ENCODE data around the gene MRPS15.
"Not testable (repeated sequence)": the region's sequence is repeated elsewhere in the genome, so short reads cannot be mapped to it uniquely, and the experiment has no call there.

MRPS15 gene

GRCh38 chr1:36463803-36464604 lies at the start of gene MRPS15:
Gene MRPS15 (minus strand): TSS chr1:36464384. CDS start chr1:36464275, 109 bp downstream.
- peak within 1 kb of the TSS; percentile 92 for H2AFZ ChIP-seq
- no peak for TF ChIP-seq CTCF (IDR thresholded peaks at IDR 0.05)
- peak within 1 kb of the TSS; percentile 87 for H3K4me2 ChIP-seq (ENCODE audit: low read length)
- no peaks in the 10 kb centered on the region for H3K4me1 ChIP-seq
- no peaks in the 10 kb centered on the region for H3K79me2 ChIP-seq
- peak within 1 kb of the TSS; percentile 74 for H3K27ac ChIP-seq
- no peaks in the 10 kb centered on the region for H3K9me3 ChIP-seq (ENCODE audit: control insufficient read depth, low read length)
- H3K4me3 ChIP-seq (ENCODE audit: low read depth, low read length): peak within 1 kb of the TSS; percentile 99
- H3K9ac ChIP-seq: no peak within 1 kb of the TSS
- no peaks in the 10 kb centered on the region for H3K36me3 ChIP-seq (ENCODE audit: control insufficient read depth, insufficient read depth, low read length)
- no peaks in the 10 kb centered on the region for H3K27me3 ChIP-seq (ENCODE audit: control insufficient read depth, insufficient read depth, low read length)

DNA sequence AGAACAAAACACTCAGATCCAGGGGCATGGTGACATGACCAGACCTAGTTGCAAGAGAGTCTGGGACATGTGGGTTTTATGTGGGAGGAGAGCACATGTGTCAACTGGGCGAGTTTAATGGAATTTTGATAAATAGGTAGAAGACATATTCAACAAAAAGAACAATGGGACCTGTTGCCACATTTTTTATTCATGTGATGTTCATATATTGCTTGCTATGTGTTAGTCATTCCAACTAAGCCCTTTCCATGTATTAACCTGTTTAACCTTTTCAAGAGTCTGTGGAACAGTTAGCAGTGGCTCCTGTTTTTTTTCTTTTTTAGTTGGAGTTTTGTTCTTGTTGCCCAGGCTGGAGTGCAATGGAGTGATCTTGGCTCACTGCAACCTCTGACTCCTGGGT lies 48.7 kb upstream of the MRPS15 start:
- no peak overlapping the region for H3K9ac ChIP-seq
- H3K4me2 ChIP-seq (ENCODE audit: low read length): no peak overlapping the region
- no peak for TF ChIP-seq CTCF (IDR thresholded peaks at IDR 0.05)
- H3K4me1 ChIP-seq: no peaks in the 10 kb centered on the region
- H3K9me3 ChIP-seq (ENCODE audit: control insufficient read depth, low read length): no peaks in the 10 kb centered on the region
- H3K36me3 ChIP-seq (ENCODE audit: control insufficient read depth, insufficient read depth, low read length): no peaks in the 10 kb centered on the region
- H3K79me2 ChIP-seq: no peaks in the 10 kb centered on the region
- no peaks in the 10 kb centered on the region for H3K27me3 ChIP-seq (ENCODE audit: control insufficient read depth, insufficient read depth, low read length)
- H3K27ac ChIP-seq: no peak overlapping the region
- no peak overlapping the region for H2AFZ ChIP-seq
- no peak overlapping the region for H3K4me3 ChIP-seq (ENCODE audit: low read depth, low read length)

GRCh38 chr1:36511804-36512798 lies 47.9 kb upstream of the MRPS15 start:
- H3K4me1 ChIP-seq: no peaks in the 10 kb centered on the region
- H3K9ac ChIP-seq: no peak overlapping the region
- no peak overlapping the region for H3K4me3 ChIP-seq (ENCODE audit: low read depth, low read length)
- no peak overlapping the region for H3K27ac ChIP-seq
- TF ChIP-seq CTCF (IDR thresholded peaks at IDR 0.05): no peak
- H3K79me2 ChIP-seq: no peaks in the 10 kb centered on the region
- H3K27me3 ChIP-seq (ENCODE audit: control insufficient read depth, insufficient read depth, low read length): no peaks in the 10 kb centered on the region
- no peak overlapping the region for H2AFZ ChIP-seq
- no peaks in the 10 kb centered on the region for H3K9me3 ChIP-seq (ENCODE audit: control insufficient read depth, low read length)
- no peak overlapping the region for H3K4me2 ChIP-seq (ENCODE audit: low read length)
- H3K36me3 ChIP-seq (ENCODE audit: control insufficient read depth, insufficient read depth, low read length): no peaks in the 10 kb centered on the region

GRCh38 chr1:36511220-36511619 lies 47.0 kb upstream of the MRPS15 start:
- not testable (repeated sequence) for H3K9me3 ChIP-seq (ENCODE audit: control insufficient read depth, low read length); H3K27ac ChIP-seq; H2AFZ ChIP-seq; H3K4me1 ChIP-seq; H3K27me3 ChIP-seq (ENCODE audit: control insufficient read depth, insufficient read depth, low read length); H3K36me3 ChIP-seq (ENCODE audit: control insufficient read depth, insufficient read depth, low read length); H3K79me2 ChIP-seq; H3K4me2 ChIP-seq (ENCODE audit: low read length); H3K4me3 ChIP-seq (ENCODE audit: low read depth, low read length); H3K9ac ChIP-seq

DNA sequence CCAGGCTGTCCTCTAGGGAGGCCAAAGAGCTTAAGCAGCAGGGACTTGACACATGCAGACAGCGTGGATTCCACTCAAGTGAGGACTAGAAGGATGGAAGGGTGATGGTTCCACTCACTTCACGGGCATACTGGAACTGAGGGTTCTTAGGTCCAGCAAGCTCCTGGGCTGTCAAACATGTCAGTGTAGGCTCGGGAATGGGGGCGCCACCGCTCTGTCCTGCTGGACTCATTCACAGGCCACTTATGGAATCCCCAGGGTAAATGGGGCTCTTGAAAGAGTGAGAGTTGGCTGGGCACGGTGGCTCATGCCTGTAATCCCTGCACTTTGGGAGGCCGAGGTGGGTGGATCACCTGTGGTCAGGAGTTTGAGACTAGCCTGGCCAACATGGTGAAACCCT lies 46.2 kb upstream of the MRPS15 start:
- H3K4me1 ChIP-seq: no peaks in the 10 kb centered on the region
- no peak for TF ChIP-seq CTCF (IDR thresholded peaks at IDR 0.05)
- no peaks in the 10 kb centered on the region for H3K9me3 ChIP-seq (ENCODE audit: control insufficient read depth, low read length)
- no peaks in the 10 kb centered on the region for H3K79me2 ChIP-seq
- H3K36me3 ChIP-seq (ENCODE audit: control insufficient read depth, insufficient read depth, low read length): no peaks in the 10 kb centered on the region
- H3K9ac ChIP-seq: no peak overlapping the region
- no peak overlapping the region for H3K4me2 ChIP-seq (ENCODE audit: low read length)
- H3K4me3 ChIP-seq (ENCODE audit: low read depth, low read length): no peak overlapping the region
- no peak overlapping the region for H2AFZ ChIP-seq
- no peak overlapping the region for H3K27ac ChIP-seq
- no peaks in the 10 kb centered on the region for H3K27me3 ChIP-seq (ENCODE audit: control insufficient read depth, insufficient read depth, low read length)
